GM12873 (cell line): ENCODE data around the gene ARHGEF4.

ENCODE experiments used
- CTCF ChIP-seq: IDR thresholded peaks from 2 replicates; pipeline ENCODE4 v1.5.1; 2012; ENCODE audit warnings: low read depth, mild to moderate bottlenecking, moderate library complexity, low read length, control low read depth; ENCODE audit not compliant: insufficient read depth; ENCODE audit errors: missing control alignments

ARHGEF4 gene

DNA sequence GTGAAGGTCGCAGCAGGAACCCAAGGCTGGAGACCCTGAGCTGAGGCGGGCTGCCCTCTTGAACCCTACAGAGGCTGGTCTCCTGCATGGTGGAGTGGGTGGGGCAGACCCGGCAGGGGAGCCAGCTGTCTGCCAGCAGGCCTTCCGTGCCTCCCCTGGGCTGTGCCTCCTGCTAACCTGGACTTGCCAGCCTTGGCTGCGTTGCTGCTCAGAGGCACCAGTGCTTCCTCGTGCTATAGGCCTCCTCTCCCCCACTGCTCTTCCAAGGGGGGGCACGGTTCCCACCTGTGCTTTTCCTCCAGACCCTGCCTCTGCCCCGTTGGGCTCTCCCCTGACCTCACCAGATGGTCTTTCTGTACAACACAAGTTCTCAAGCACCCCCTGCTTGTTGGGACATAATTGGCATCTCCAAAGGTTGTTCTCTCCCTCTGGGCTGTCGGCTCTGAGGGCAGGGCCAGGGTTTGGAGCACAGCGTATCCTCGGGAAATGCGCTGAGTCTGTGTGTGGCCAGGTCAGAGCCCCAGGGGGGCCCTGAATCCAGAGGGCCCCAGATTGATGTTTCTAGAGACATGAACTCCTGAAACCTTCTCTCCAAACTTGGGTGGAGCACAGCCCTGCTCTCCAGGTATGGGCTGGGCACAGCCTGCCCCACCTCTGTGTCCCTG lies 6.7 kb downstream of the ARHGEF4 start:
- no peak for TF ChIP-seq CTCF

- TF ChIP-seq CTCF, result no peak
Observed at GRCh38 chr2:130844161-130844560, 7.4 kb downstream of the ARHGEF4 start.

DNA sequence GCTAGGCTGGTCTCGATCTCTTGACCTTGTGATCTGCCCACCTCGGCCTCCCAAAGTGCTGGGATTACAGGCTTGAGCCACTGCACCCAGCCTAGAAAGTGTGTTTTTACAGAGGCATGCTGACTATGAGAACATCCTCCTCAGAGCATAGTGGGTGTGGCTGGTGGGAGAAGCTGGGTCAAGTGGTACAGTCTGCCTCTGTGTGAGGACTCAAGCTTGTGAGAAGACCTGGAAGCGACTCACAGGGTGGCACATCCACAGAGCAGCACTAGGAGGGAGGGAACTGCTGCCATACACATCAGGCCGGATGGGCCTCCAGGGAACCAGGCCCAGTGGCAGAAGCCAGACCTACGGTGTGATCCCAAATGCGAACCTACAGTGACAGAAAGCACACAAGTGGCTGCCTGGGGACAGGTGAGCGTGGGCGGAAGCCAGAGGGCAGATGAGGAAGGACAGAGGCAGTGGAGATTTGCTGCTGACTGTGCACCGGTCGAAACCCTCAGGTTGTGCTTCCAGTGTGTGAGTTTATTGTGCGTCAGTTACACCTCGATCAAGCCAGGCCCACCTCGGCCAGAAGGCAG lies 8.9 kb downstream of the ARHGEF4 start:
- TF ChIP-seq CTCF, result no peak

GRCh38 chr2:130846233-130846632 lies 9.5 kb downstream of the ARHGEF4 start:
- TF ChIP-seq CTCF, result no peak

DNA sequence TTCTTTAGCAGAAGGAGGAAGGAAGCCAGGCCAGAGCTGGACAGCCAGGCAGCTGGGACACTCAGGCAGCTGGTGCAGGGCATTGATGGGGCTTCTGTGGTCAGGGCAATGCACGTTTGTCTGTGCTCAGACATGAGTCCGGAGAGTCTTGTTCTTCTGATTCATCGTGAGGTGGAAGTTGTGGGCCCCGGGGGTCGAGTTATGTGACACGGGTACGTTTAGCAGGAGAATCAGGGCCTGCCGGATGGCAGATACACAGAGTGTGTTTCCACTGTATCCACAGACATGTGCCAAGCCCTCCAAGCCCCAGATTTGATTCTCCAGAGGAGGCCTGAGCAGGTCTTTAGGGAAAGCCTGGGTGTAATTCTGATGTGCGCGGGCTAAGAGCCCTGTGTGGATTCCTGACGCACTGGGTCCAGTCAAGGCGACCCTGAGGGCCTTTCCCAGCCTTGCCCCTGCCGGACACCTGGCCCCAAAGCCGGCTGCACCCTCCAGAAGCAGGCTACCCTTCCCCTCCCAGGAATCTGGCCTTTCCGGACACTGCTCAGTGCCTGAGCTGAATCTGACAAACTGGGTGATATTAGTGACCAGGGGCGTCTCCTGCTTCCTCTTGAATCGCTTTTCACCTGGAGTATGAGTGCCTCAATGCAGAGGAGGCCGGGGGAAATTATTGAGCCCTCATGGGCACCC lies 10.1 kb downstream of the ARHGEF4 start:
- TF ChIP-seq CTCF, result no peak

GRCh38 chr2:130847776-130848525 lies 11.2 kb downstream of the ARHGEF4 start:
- no peak for TF ChIP-seq CTCF
